ENCODE results near the gene MICAL3.

Gene MICAL3

GRCh38 chr22:17815703-17816254, 208.6 kb downstream of the MICAL3 start:
- no peak for TF ChIP-seq CTCF (IDR thresholded peaks at IDR 0.05; ENCODE audit: low read depth, low read length)
- Histone ChIP-seq H3K4me3 (ENCODE audit: low read depth, low read length) (no peak overlapping the region), H3K4me1 (no peaks in the 10 kb centered on the region), H3K36me3 (peaks cover 8% of the 10 kb centered on the region), H3K9me3 (no peaks in the 10 kb centered on the region), H3K27me3 (no peaks in the 10 kb centered on the region)
- DNase-seq = no peak

- Histone ChIP-seq H3K9me3 (no peaks in the 10 kb centered on the region), H3K4me3 (ENCODE audit: low read depth, low read length) (no peak overlapping the region), H3K36me3 (peaks cover 14% of the 10 kb centered on the region), H3K27me3 (no peaks in the 10 kb centered on the region), H3K4me1 (no peaks in the 10 kb centered on the region)
- no peak for TF ChIP-seq CTCF (IDR thresholded peaks at IDR 0.05; ENCODE audit: low read depth, low read length)
- no peak for DNase-seq
These were observed 209.5 kb downstream of the MICAL3 start for GRCh38 chr22:17814830-17815229.

GRCh38 chr22:17814084-17814483, 210.3 kb downstream of the MICAL3 start:
- Histone ChIP-seq H3K4me1 (no peaks in the 10 kb centered on the region), H3K27me3 (no peaks in the 10 kb centered on the region), H3K9me3 (no peaks in the 10 kb centered on the region), H3K36me3 (peaks cover 17% of the 10 kb centered on the region), H3K4me3 (ENCODE audit: low read depth, low read length) (no peak overlapping the region)
- no peak for TF ChIP-seq CTCF (IDR thresholded peaks at IDR 0.05; ENCODE audit: low read depth, low read length)
- DNase-seq = no peak

- TF ChIP-seq CTCF (IDR thresholded peaks at IDR 0.05; ENCODE audit: low read depth, low read length) = no peak
- no peaks in the 10 kb centered on the region for H3K27me3 ChIP-seq
- H3K36me3 ChIP-seq = peaks cover 25% of the 10 kb centered on the region
- H3K9me3 ChIP-seq = no peaks in the 10 kb centered on the region
- DNase-seq = no peak
- no peak overlapping the region for H3K4me3 ChIP-seq (ENCODE audit: low read depth, low read length)
- H3K4me1 ChIP-seq = no peaks in the 10 kb centered on the region
These were observed 213.2 kb downstream of the MICAL3 start for GRCh38 chr22:17811119-17811518.

GRCh38 chr22:17810570-17811116, 213.7 kb downstream of the MICAL3 start:
- H3K36me3 ChIP-seq = peaks cover 27% of the 10 kb centered on the region
- no peaks in the 10 kb centered on the region for H3K4me1 ChIP-seq
- no peaks in the 10 kb centered on the region for H3K9me3 ChIP-seq
- TF ChIP-seq CTCF (IDR thresholded peaks at IDR 0.05; ENCODE audit: low read depth, low read length) = no peak
- no peak overlapping the region for H3K4me3 ChIP-seq (ENCODE audit: low read depth, low read length)
- no peak for DNase-seq
- H3K27me3 ChIP-seq = no peaks in the 10 kb centered on the region

GRCh38 chr22:17808693-17809403, 215.5 kb downstream of the MICAL3 start:
- DNase-seq = no peak
- peaks cover 25% of the 10 kb centered on the region for H3K36me3 ChIP-seq

More at GRCh38 chr22:17808693-17809403, 215.5 kb downstream of the MICAL3 start:
- TF ChIP-seq CTCF (IDR thresholded peaks at IDR 0.05; ENCODE audit: low read depth, low read length) = no peak
- no peak overlapping the region for H3K4me3 ChIP-seq (ENCODE audit: low read depth, low read length)
- H3K4me1 ChIP-seq = no peaks in the 10 kb centered on the region
- H3K9me3 ChIP-seq = no peaks in the 10 kb centered on the region
- no peaks in the 10 kb centered on the region for H3K27me3 ChIP-seq

All from BE2C (cell line).